ENCODE data around the gene SCART1. TPM values are rescaled to one million over a fixed set of nuclear protein-coding genes. Genes with fewer than 3 reads are reported as not detected.
"Not testable (repeated sequence)": the region's sequence is repeated elsewhere in the genome, so short reads cannot be mapped to it uniquely, and the experiment has no call there.

The SCART1 gene
- total and polyA plus RNA-seq, 12 donors, result 0.15 to 1.5 (median 0.58) TPM

DNA sequence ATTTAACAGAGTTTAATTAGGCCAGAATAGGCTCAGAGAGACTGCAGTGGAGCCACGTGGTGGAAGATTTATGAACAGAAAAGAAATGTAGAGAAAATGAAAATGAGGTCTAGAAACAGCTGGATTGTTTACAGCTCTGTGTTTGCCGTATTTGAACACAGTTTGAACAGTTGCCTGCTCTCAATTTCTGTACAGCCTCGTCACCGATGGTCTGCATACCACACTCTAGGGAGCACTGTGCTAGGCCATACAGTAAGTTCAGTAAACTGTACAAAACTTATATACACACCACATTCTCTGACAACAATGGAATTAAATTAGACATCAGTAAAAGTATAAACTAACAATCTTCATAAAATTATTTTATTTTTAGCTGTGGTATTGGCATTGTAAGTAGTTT lies 62.3 kb downstream of the SCART1 start:
- TF ChIP-seq, protein P1, sequence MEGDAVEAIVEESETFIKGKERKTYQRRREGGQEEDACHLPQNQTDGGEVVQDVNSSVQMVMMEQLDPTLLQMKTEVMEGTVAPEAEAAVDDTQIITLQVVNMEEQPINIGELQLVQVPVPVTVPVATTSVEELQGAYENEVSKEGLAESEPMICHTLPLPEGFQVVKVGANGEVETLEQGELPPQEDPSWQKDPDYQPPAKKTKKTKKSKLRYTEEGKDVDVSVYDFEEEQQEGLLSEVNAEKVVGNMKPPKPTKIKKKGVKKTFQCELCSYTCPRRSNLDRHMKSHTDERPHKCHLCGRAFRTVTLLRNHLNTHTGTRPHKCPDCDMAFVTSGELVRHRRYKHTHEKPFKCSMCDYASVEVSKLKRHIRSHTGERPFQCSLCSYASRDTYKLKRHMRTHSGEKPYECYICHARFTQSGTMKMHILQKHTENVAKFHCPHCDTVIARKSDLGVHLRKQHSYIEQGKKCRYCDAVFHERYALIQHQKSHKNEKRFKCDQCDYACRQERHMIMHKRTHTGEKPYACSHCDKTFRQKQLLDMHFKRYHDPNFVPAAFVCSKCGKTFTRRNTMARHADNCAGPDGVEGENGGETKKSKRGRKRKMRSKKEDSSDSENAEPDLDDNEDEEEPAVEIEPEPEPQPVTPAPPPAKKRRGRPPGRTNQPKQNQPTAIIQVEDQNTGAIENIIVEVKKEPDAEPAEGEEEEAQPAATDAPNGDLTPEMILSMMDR (IDR thresholded peaks at IDR 0.05), result no peak
- no peak for DNase-seq
- H3K27ac ChIP-seq, result no peak overlapping the region
- no peak for ATAC-seq
- peaks cover 0 to 11% (median 7%) of the 10 kb centered on the region in 9 donors for H3K4me1 ChIP-seq
- WGBS, 2 donors, result 56 to 64% methylated on average over 4 of the region's 4 CpGs
- intact Hi-C loops (cut with DNase I), result loop anchor here in 1 of 10 donors (10.0 kb wide), 1 partner anchor 191 kb away; no protein-coding TSS in a partner anchor
- peaks cover 0 to 8% (median 0%) of the 10 kb centered on the region in 11 donors for H3K9me3 ChIP-seq
- H3K36me3 ChIP-seq, result no peaks in the 10 kb centered on the region
- no peak overlapping the region for H3K4me3 ChIP-seq
- peaks cover 0 to 40% (median 0%) of the 10 kb centered on the region in 7 donors for H3K27me3 ChIP-seq

DNA sequence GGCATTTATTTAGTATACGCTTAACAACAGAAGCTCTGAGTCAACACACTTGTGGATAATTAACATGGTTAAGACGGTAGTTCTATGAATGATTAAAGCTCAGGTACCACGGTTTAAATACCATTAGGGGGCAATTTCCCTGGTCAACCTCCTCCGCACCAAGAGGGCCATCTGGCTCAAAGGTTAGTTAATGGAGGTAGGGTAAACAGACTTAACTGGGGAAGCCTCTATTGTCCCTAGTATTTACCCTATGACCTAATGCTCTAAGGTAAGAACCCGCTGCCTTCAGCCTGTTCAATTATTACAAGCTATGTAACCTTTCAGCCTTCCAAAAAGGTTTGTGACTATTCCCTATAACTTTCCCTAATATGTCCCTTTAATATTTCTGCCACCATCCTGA lies 64.8 kb downstream of the SCART1 start:
- Histone ChIP-seq H3K4me1 (peaks cover 0 to 11% (median 7%) of the 10 kb centered on the region in 9 donors), H3K27me3 (peaks cover 0 to 29% (median 0%) of the 10 kb centered on the region in 7 donors), H3K9me3 (peaks cover 0 to 18% (median 5%) of the 10 kb centered on the region in 11 donors)
- not testable (repeated sequence) for H3K36me3 ChIP-seq, DNase-seq, H3K27ac ChIP-seq, H3K4me3 ChIP-seq, ATAC-seq
- intact Hi-C loops (cut with DNase I), result loop anchor here in 1 of 10 donors (10.0 kb wide), 1 partner anchor 194 kb away; no protein-coding TSS in a partner anchor
- WGBS, 2 donors, result 81 to 86% methylated on average over 5 of the region's 5 CpGs

Other genes starting within 250 kb of the SCART1 start
- not detected for gene UTF1, start 223.7 kb upstream of the SCART1 start, total RNA-seq
- gene UTF1, start 223.7 kb upstream of the SCART1 start, polyA plus RNA-seq, result not detected
- 1 to 10 TPM in 1 of 10 donors, under 1 TPM in 8, not detected in 1; 0.19 to 1.5 (median 0.42) TPM for gene VENTX, start 216.1 kb upstream of the SCART1 start, total RNA-seq
- 1 to 10 TPM in 1 of 2 donors, under 1 TPM in 1; 0.83 to 1.3 TPM for gene VENTX, start 216.1 kb upstream of the SCART1 start, polyA plus RNA-seq
- 1 to 10 TPM; 1.1 to 6.5 (median 1.7) TPM for gene ADAM8, start 177.1 kb upstream of the SCART1 start, total RNA-seq
- 1 to 10 TPM in 1 of 2 donors, under 1 TPM in 1; 0.88 to 1.4 TPM for gene ADAM8, start 177.1 kb upstream of the SCART1 start, polyA plus RNA-seq
- 10 to 100 TPM; 31.5 to 48.3 (median 36.9) TPM for gene TUBGCP2, start 145.1 kb upstream of the SCART1 start, total RNA-seq
- 10 to 100 TPM; 37.5 to 77.6 TPM for gene TUBGCP2, start 145.1 kb upstream of the SCART1 start, polyA plus RNA-seq
- 10 to 100 TPM; 30.6 to 54.6 (median 43.5) TPM for gene ZNF511, start 145.0 kb upstream of the SCART1 start, total RNA-seq
- gene ZNF511, start 145.0 kb upstream of the SCART1 start, polyA plus RNA-seq, result 100 to 1,000 TPM in 1 of 2 donors, 10 to 100 TPM in 1; 38.7 to 129 TPM
- gene CALY, start 117.0 kb upstream of the SCART1 start, total RNA-seq, result under 1 TPM in 1 of 10 donors, not detected in 9; 0.77 TPM
- under 1 TPM in 1 of 2 donors, not detected in 1; 0.09 TPM for gene CALY, start 117.0 kb upstream of the SCART1 start, polyA plus RNA-seq
- not detected for gene PRAP1, start 106.6 kb upstream of the SCART1 start, total RNA-seq
- gene PRAP1, start 106.6 kb upstream of the SCART1 start, polyA plus RNA-seq, result not detected
- 10 to 100 TPM in 2 of 10 donors, 1 to 10 TPM in 8; 2.0 to 13.5 (median 5.1) TPM for gene FUOM, start 95.9 kb upstream of the SCART1 start, total RNA-seq
- 10 to 100 TPM; 16.5 to 17.0 TPM for gene FUOM, start 95.9 kb upstream of the SCART1 start, polyA plus RNA-seq
- gene ECHS1, start 80.6 kb upstream of the SCART1 start, total RNA-seq, result 100 to 1,000 TPM; 180 to 275 (median 225) TPM
- 100 to 1,000 TPM; 117 to 124 TPM for gene ECHS1, start 80.6 kb upstream of the SCART1 start, polyA plus RNA-seq
- 1 to 10 TPM; 1.5 to 4.4 (median 2.5) TPM for gene PAOX, start 74.7 kb upstream of the SCART1 start, total RNA-seq
- 1 to 10 TPM; 3.8 to 4.1 TPM for gene PAOX, start 74.7 kb upstream of the SCART1 start, polyA plus RNA-seq
- 10 to 100 TPM; 17.4 to 28.0 (median 22.1) TPM for gene MTG1, start 59.8 kb upstream of the SCART1 start, total RNA-seq
- 10 to 100 TPM; 34.2 to 36.2 TPM for gene MTG1, start 59.8 kb upstream of the SCART1 start, polyA plus RNA-seq
- gene SPRN, start 29.3 kb upstream of the SCART1 start, total RNA-seq, result under 1 TPM in 1 of 10 donors, not detected in 9; 0.09 TPM
- gene SPRN, start 29.3 kb upstream of the SCART1 start, polyA plus RNA-seq, result under 1 TPM; 0.07 to 0.22 TPM
- gene CYP2E1, start 73.4 kb downstream of the SCART1 start, total RNA-seq, result 1 to 10 TPM in 5 of 10 donors, under 1 TPM in 3, not detected in 2; 0.47 to 2.0 (median 1.2) TPM
- under 1 TPM; 0.49 to 0.80 TPM for gene CYP2E1, start 73.4 kb downstream of the SCART1 start, polyA plus RNA-seq
- gene SYCE1, start 111.6 kb downstream of the SCART1 start, total RNA-seq, result 1 to 10 TPM in 1 of 10 donors, under 1 TPM in 5, not detected in 4; 0.16 to 1.9 (median 0.35) TPM
- gene SYCE1, start 111.6 kb downstream of the SCART1 start, polyA plus RNA-seq, result under 1 TPM in 1 of 2 donors, not detected in 1; 0.44 TPM
- not detected for gene FRG2B, start 172.8 kb downstream of the SCART1 start, total RNA-seq
- gene FRG2B, start 172.8 kb downstream of the SCART1 start, polyA plus RNA-seq, result not detected